HL-60 (cell line): ENCODE results near the gene PRSS22.

ENCODE experiments used
- CTCF ChIP-seq: IDR thresholded peaks from one replicate; pipeline ENCODE4 v1.5.1; 2011; ENCODE audit warnings: low read length, control low read depth, inconsistent platforms; ENCODE audit not compliant: insufficient read depth
- POLR2AphosphoS5 ChIP-seq: IDR thresholded peaks from 2 replicates; pipeline ENCODE4 v1.6.1; 2012; ENCODE audit warnings: low read depth

- TF ChIP-seq CTCF (no peak), POLR2AphosphoS5 (no peak)
Observed at GRCh38 chr16:2825049-2825742, 32.8 kb downstream of the PRSS22 start.
